H1 (cell line): ENCODE data around the gene TAAR8. TPM values are rescaled to one million over a fixed set of nuclear protein-coding genes. Genes with fewer than 3 reads are reported as not detected.

Experiments
- CTCF ChIA-PET: fragments of 300-600 bp; sonication (Branson Sonifier 250); formaldehyde crosslinking; loops from one replicate; lab custom pipeline; 2021; ENCODE audit not compliant: partially characterized antibody; lab: Charles Lee
- POLR2A ChIA-PET: fragments of 300-600 bp; sonication (Branson Sonifier 250); formaldehyde crosslinking; loops from one replicate; lab custom pipeline; 2021; ENCODE audit warnings: inconsistent platforms; ENCODE audit not compliant: partially characterized antibody; lab: Charles Lee
- DNase-seq, 2 experiments: peaks; one replicate each; pipeline versions ENCODE4 v3.0.0 to v3.0.0-alpha.2; 2010 to 2022; ENCODE audit warnings: low spot score in 2 of 2, low read depth in 1 of 2, mixed read lengths in 1 of 2
- FAIRE-seq: peaks from 2 replicates; lab custom pipeline; 2011; peaks lifted over from hg19 to GRCh38; lab: Jason Lieb, UNC
- H2AFZ ChIP-seq: 2 replicates; pipeline ENCODE4 v1.8.1; 2012; ENCODE audit warnings: low read length, inconsistent platforms
- H2AK5ac ChIP-seq: 2 replicates; pipeline ENCODE4 v1.6.1; 2013; ENCODE audit warnings: low read depth, low read length
- H2BK120ac ChIP-seq: replicated peaks from 2 replicates; pipeline ENCODE3; 2013; ENCODE audit warnings: low read depth, low read length, inconsistent platforms
- H2BK12ac ChIP-seq: 2 replicates; pipeline ENCODE4 v1.6.1; 2013; ENCODE audit warnings: low read depth, low read length
- H2BK15ac ChIP-seq: 2 replicates; pipeline ENCODE4 v1.6.1; 2013; ENCODE audit warnings: low read length
- H2BK20ac ChIP-seq: 2 replicates; pipeline ENCODE4 v1.6.1; 2013; ENCODE audit warnings: low read length
- H2BK5ac ChIP-seq: 2 replicates; pipeline ENCODE4 v1.6.1; 2013; ENCODE audit warnings: low read depth, low read length
- H3K14ac ChIP-seq: 2 replicates; pipeline ENCODE4 v1.6.1; 2013; ENCODE audit warnings: inconsistent platforms; ENCODE audit not compliant: insufficient read length
- H3K18ac ChIP-seq: 2 replicates; pipeline ENCODE4 v1.6.1; 2013; ENCODE audit warnings: low read length; ENCODE audit errors: extremely low read depth
- H3K23ac ChIP-seq: 2 replicates; pipeline ENCODE4 v1.6.1; 2013; ENCODE audit warnings: inconsistent platforms; ENCODE audit not compliant: insufficient read length
- H3K23me2 ChIP-seq: 2 replicates; pipeline ENCODE4 v1.6.1; 2013; ENCODE audit warnings: low read depth, low read length
- H3K27ac ChIP-seq: 2 replicates; pipeline ENCODE4 v1.6.1; 2011; ENCODE audit warnings: low read depth, low read length, inconsistent platforms
- H3K27me3 ChIP-seq, 4 experiments: replicated peaks in 1 of 4; 1 replicate in 1 of 4; 2 replicates in 3 of 4; pipeline versions ENCODE4 v1.6.1 to v1.8.1; 2011 to 2013; ENCODE audit warnings: low read length in 3 of 4, mild to moderate bottlenecking in 3 of 4, inconsistent platforms in 2 of 4, mixed read lengths in 2 of 4, moderate library complexity in 1 of 4; ENCODE audit not compliant: control insufficient read depth in 3 of 4, insufficient read depth in 3 of 4; ENCODE audit errors: extremely low read depth in 1 of 4
- H3K36me3 ChIP-seq, 4 experiments: 2 replicates each; pipeline versions ENCODE4 v1.6.1 to v1.8.1; 2011 to 2013; ENCODE audit warnings: mild to moderate bottlenecking in 4 of 4, low read length in 3 of 4, moderate library complexity in 2 of 4, control low read depth in 1 of 4, inconsistent platforms in 1 of 4; ENCODE audit not compliant: insufficient read depth in 4 of 4, control insufficient read depth in 2 of 4
- H3K4ac ChIP-seq: replicated peaks from 2 replicates; pipeline ENCODE3; 2013; ENCODE audit warnings: low read length, low read depth, mixed read lengths, inconsistent platforms; ENCODE audit not compliant: insufficient read length
- H3K4me1 ChIP-seq, 4 experiments: replicated peaks in 1 of 4; 1 replicate in 1 of 4; 2 replicates in 3 of 4; pipeline versions ENCODE4 v1.6.1 to v1.8.1; 2011 to 2013; ENCODE audit warnings: low read length in 3 of 4, inconsistent platforms in 2 of 4, mixed read lengths in 1 of 4; ENCODE audit not compliant: insufficient read depth in 4 of 4, control insufficient read depth in 3 of 4
- H3K4me2 ChIP-seq, 2 experiments: 2 replicates each; pipeline versions ENCODE4 v1.6.1 to v1.8.1; 2011 to 2013; ENCODE audit warnings: low read depth in 2 of 2, low read length in 2 of 2, control low read depth in 1 of 2, inconsistent platforms in 1 of 2, mild to moderate bottlenecking in 1 of 2; ENCODE audit not compliant: insufficient read depth in 1 of 2
- H3K4me3 ChIP-seq, 4 experiments: fragments of 200-600, 300-600 bp in 1 of 4; sonication (generic), shearing (Covaris generic), sonication (Bioruptor Twin) in 1 of 4; 2 replicates each; pipeline versions ENCODE4 v1.5.1 to v1.8.1; 2011 to 2016; ENCODE audit warnings: low read length in 4 of 4, low read depth in 3 of 4, control low read depth in 2 of 4, inconsistent platforms in 2 of 4, mild to moderate bottlenecking in 2 of 4, mixed read lengths in 1 of 4, moderate library complexity in 1 of 4; ENCODE audit not compliant: insufficient read depth in 2 of 4; ENCODE audit errors: extremely low read depth in 1 of 4
- H3K56ac ChIP-seq: replicated peaks from 2 replicates; pipeline ENCODE3; 2013; ENCODE audit warnings: low read depth, mild to moderate bottlenecking, mixed read lengths, low read length, inconsistent platforms; ENCODE audit not compliant: insufficient read length
- H3K79me1 ChIP-seq: 2 replicates; pipeline ENCODE4 v1.6.1; 2013; ENCODE audit warnings: low read depth, low read length, control low read depth
- H3K79me2 ChIP-seq, 2 experiments: 2 replicates each; pipeline versions ENCODE4 v1.6.1 to v1.8.1; 2012 to 2013; ENCODE audit warnings: low read length in 2 of 2, mild to moderate bottlenecking in 2 of 2, inconsistent platforms in 1 of 2; ENCODE audit not compliant: insufficient read depth in 2 of 2, control insufficient read depth in 1 of 2
- H3K9ac ChIP-seq, 4 experiments: replicated peaks in 1 of 4; 1 replicate in 1 of 4; 2 replicates in 3 of 4; pipeline versions ENCODE4 v1.6.1 to v1.8.1; 2011 to 2013; ENCODE audit warnings: low read depth in 3 of 4, low read length in 3 of 4, control low read depth in 2 of 4, mild to moderate bottlenecking in 2 of 4, moderate library complexity in 2 of 4, inconsistent platforms in 1 of 4; ENCODE audit errors: extremely low read depth in 1 of 4
- H3K9me3 ChIP-seq, 2 experiments: 2 replicates each; pipeline versions ENCODE4 v1.6.1 to v1.8.1; 2012 to 2013; ENCODE audit warnings: mild to moderate bottlenecking in 2 of 2, moderate library complexity in 2 of 2, control low read depth in 1 of 2, inconsistent platforms in 1 of 2, low read depth in 1 of 2, low read length in 1 of 2, mixed read lengths in 1 of 2; ENCODE audit not compliant: insufficient read depth in 2 of 2
- H4K20me1 ChIP-seq, 2 experiments: replicated peaks in 1 of 2; 2 replicates each; pipeline versions ENCODE3 to v1.8.1; 2011 to 2013; ENCODE audit warnings: inconsistent platforms in 2 of 2, low read length in 2 of 2, mild to moderate bottlenecking in 1 of 2; ENCODE audit not compliant: insufficient read depth in 2 of 2, control insufficient read depth in 1 of 2
- H4K5ac ChIP-seq: 2 replicates; pipeline ENCODE4 v1.6.1; 2013; ENCODE audit warnings: low read length, low read depth, mixed read lengths, inconsistent platforms; ENCODE audit not compliant: insufficient read length
- H4K8ac ChIP-seq: 2 replicates; pipeline ENCODE4 v1.8.0; 2013; ENCODE audit warnings: mild to moderate bottlenecking, moderate library complexity, low read length, inconsistent platforms; ENCODE audit not compliant: insufficient read depth; ENCODE audit errors: extremely low read depth
- H4K91ac ChIP-seq: replicated peaks from 2 replicates; pipeline ENCODE3; 2013; ENCODE audit warnings: low read length, mixed read lengths, inconsistent platforms; ENCODE audit not compliant: insufficient read length
- ASH2L ChIP-seq: fragments of 200-600, 300-600 bp; sonication (generic); IDR thresholded peaks from one replicate; pipeline ENCODE4 v1.7.1; 2017; ENCODE audit warnings: low read length
- BACH1 ChIP-seq: IDR thresholded peaks from 2 replicates; pipeline ENCODE4 v1.6.1; 2012; ENCODE audit warnings: low read length, improper control_type of control experiment
- EGR1 ChIP-seq: IDR thresholded peaks from 2 replicates; pipeline ENCODE4 v1.6.1; 2011; ENCODE audit warnings: low read depth, low read length, borderline replicate concordance
- HDAC2 ChIP-seq, 2 experiments: fragments of 300-600 bp in 1 of 2; sonication (generic) in 1 of 2; IDR thresholded peaks; 2 replicates each; pipeline ENCODE4 v1.6.1; 2011 to 2012; ENCODE audit warnings: low read depth in 2 of 2, low read length in 2 of 2, mild to moderate bottlenecking in 2 of 2, moderate library complexity in 2 of 2, borderline replicate concordance in 1 of 2, inconsistent platforms in 1 of 2
- JUN ChIP-seq: IDR thresholded peaks from 2 replicates; pipeline ENCODE4 v1.6.1; 2011; ENCODE audit warnings: low read depth, mild to moderate bottlenecking, improper control_type of control experiment, low read length
- KDM1A ChIP-seq: fragments of 200-600, 300-600 bp; sonication (generic); IDR thresholded peaks from 2 replicates; pipeline ENCODE4 v1.7.1; 2016; ENCODE audit warnings: mild to moderate bottlenecking, low read length, borderline replicate concordance
- SIN3A ChIP-seq, 2 experiments: IDR thresholded peaks in 1 of 2; conservative IDR thresholded peaks in 1 of 2; 2 replicates each; pipeline ENCODE4 v1.6.1; 2011 to 2012; ENCODE audit warnings: low read length in 2 of 2, improper control_type of control experiment in 1 of 2, low read depth in 1 of 2, mild to moderate bottlenecking in 1 of 2
- TEAD4 ChIP-seq: IDR thresholded peaks from 2 replicates; pipeline ENCODE4 v1.6.1; 2012; ENCODE audit warnings: low read depth, low read length, inconsistent platforms, mixed read lengths
- WGBS, 2 experiments: shearing (Covaris generic) in 1 of 2; methylation state at CpG; one replicate each; pipeline versions ENCODE4 v1.1.6 to v1.1.7; 2013 to 2015; ENCODE audit warnings: low lambda C conversion rate in 2 of 2, mixed read lengths in 2 of 2, inconsistent platforms in 1 of 2, low coverage in 1 of 2, missing lambda C conversion rate in 1 of 2; ENCODE audit not compliant: insufficient replicate concordance in 2 of 2, insufficient coverage in 1 of 2, insufficient read length in 1 of 2; ENCODE audit errors: extremely low coverage in 1 of 2, missing lambda C conversion rate in 1 of 2; 5-methylcytosine and 5-hydroxymethylcytosine counted together
- polyA plus RNA-seq, 7 experiments: library from polyadenylated mRNA; depleted of rRNA in 3 of 7; stranded (reverse) in 5 of 7; unstranded in 2 of 7; fragments of >200 nt in 5 of 7; fragments of 200-250 nt in 2 of 7; gene quantifications; 1 replicate in 5 of 7; 2 replicates in 1 of 7; 4 replicates in 1 of 7; pipeline versions ENCODE4 v1.2.1 to v1.2.3, GENCODE V29; 2011 to 2013; ENCODE audit warnings: missing spikeins in 2 of 7, mixed read lengths in 2 of 7
- total RNA-seq: library from RNA; stranded (reverse); fragmentation: NEBNext Ultra II Directional; extraction: Animal tissue kit (Norgen Biotek cat#: 25700); gene quantifications from 2 replicates; pipeline ENCODE4 v1.2.1, GENCODE V29; 2021
- TF ChIP-seq, protein P1 (sequence below): IDR thresholded peaks from 2 replicates; pipeline ENCODE4 v1.6.1; 2012; ENCODE audit warnings: low read length, inconsistent platforms
- TF ChIP-seq, protein P2 (sequence below), 3 experiments: IDR thresholded peaks; 1 replicate in 2 of 3; 2 replicates in 1 of 3; pipeline versions ENCODE4 v1.5.1 to v1.6.1; 2011; ENCODE audit warnings: low read length in 3 of 3, mild to moderate bottlenecking in 3 of 3, inconsistent platforms in 2 of 3, low read depth in 1 of 3, moderate library complexity in 1 of 3; ENCODE audit not compliant: insufficient read depth in 1 of 3; ENCODE audit errors: control extremely low read depth in 1 of 3

Gene TAAR8
- total and polyA plus RNA-seq, 2 of the 8 experiments (the other 6 are each of a cell fraction or from before 2014, with no cell fraction given): not detected

DNA sequence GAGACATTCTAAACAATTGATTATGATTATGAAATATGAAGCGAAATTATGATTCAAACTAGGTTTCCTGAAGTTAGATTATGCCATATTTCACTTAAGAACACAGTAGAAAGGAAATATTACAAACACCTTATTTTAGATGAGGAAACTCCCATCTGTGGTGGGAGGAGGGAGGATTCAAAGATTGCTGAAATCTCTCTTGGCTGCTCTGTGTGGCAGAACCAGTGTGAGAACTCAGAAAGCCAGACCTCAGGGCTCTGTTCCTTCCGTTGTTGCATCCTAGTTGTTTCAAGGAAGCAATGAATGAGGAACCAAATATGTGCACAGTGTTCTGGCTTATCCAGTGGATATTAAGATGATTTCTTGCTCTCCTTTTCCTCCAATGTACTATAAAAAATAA is 35.0 kb downstream of the TAAR8 start:
- H3K79me1 ChIP-seq: no peaks in the 10 kb centered on the region
- no peak overlapping the region for H3K14ac ChIP-seq
- no peak for FAIRE-seq
- H4K91ac ChIP-seq: no peak overlapping the region
- no peak overlapping the region for H3K27ac ChIP-seq
- H4K20me1 ChIP-seq: no peaks in the 10 kb centered on the region
- H3K4ac ChIP-seq: no peak overlapping the region
- CTCF ChIA-PET: no interaction called here
- H3K4me1 ChIP-seq: no peaks in the 10 kb centered on the region
- H3K4me2 ChIP-seq: no peak overlapping the region
- no peak overlapping the region for H2BK15ac ChIP-seq
- no peak for DNase-seq
- H2AK5ac ChIP-seq: no peak overlapping the region
- H2AFZ ChIP-seq: no peak overlapping the region
- no peaks in the 10 kb centered on the region for H3K9me3 ChIP-seq
- 92% methylated on average over 2 of the region's 2 CpGs; no CpG with 5 or more reads in 1 of the 2 experiments for WGBS, 2 experiments
- POLR2A ChIA-PET: no interaction called here
- H3K18ac ChIP-seq: no peak overlapping the region
- no peak overlapping the region for H2BK120ac ChIP-seq
- H3K4me3 ChIP-seq: no peak overlapping the region
- H3K27me3 ChIP-seq: no peaks in the 10 kb centered on the region
- H3K56ac ChIP-seq: no peak overlapping the region
- no peak overlapping the region for H3K9ac ChIP-seq
- H3K36me3 ChIP-seq: no peaks in the 10 kb centered on the region
- no peaks in the 10 kb centered on the region for H3K23me2 ChIP-seq
- no peaks in the 10 kb centered on the region for H3K79me2 ChIP-seq
- H3K23ac ChIP-seq: no peak overlapping the region
- no peak overlapping the region for H2BK12ac ChIP-seq
- H2BK5ac ChIP-seq: no peak overlapping the region
- no peak overlapping the region for H4K5ac ChIP-seq
- H4K8ac ChIP-seq: no peak overlapping the region
- no peak overlapping the region for H2BK20ac ChIP-seq
- TF ChIP-seq BACH1 (no peak), EGR1 (no peak), ASH2L (no peak), TEAD4 (no peak), SIN3A (conservative IDR thresholded peaks at IDR 0.05 in 1 of 2, IDR thresholded peaks at IDR 0.05 in 1 of 2; ENCODE audit: low read depth in 1 of 2, low read length in 2 of 2) (no peak), KDM1A (no peak), JUN (no peak), HDAC2 (IDR thresholded peaks at IDR 0.05; ENCODE audit: borderline replicate concordance in 1 of 2, low read depth in 2 of 2, low read length in 2 of 2) (no peak)
- TF ChIP-seq, protein P1, sequence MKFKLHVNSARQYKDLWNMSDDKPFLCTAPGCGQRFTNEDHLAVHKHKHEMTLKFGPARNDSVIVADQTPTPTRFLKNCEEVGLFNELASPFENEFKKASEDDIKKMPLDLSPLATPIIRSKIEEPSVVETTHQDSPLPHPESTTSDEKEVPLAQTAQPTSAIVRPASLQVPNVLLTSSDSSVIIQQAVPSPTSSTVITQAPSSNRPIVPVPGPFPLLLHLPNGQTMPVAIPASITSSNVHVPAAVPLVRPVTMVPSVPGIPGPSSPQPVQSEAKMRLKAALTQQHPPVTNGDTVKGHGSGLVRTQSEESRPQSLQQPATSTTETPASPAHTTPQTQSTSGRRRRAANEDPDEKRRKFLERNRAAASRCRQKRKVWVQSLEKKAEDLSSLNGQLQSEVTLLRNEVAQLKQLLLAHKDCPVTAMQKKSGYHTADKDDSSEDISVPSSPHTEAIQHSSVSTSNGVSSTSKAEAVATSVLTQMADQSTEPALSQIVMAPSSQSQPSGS: no peak
- TF ChIP-seq, protein P2, sequence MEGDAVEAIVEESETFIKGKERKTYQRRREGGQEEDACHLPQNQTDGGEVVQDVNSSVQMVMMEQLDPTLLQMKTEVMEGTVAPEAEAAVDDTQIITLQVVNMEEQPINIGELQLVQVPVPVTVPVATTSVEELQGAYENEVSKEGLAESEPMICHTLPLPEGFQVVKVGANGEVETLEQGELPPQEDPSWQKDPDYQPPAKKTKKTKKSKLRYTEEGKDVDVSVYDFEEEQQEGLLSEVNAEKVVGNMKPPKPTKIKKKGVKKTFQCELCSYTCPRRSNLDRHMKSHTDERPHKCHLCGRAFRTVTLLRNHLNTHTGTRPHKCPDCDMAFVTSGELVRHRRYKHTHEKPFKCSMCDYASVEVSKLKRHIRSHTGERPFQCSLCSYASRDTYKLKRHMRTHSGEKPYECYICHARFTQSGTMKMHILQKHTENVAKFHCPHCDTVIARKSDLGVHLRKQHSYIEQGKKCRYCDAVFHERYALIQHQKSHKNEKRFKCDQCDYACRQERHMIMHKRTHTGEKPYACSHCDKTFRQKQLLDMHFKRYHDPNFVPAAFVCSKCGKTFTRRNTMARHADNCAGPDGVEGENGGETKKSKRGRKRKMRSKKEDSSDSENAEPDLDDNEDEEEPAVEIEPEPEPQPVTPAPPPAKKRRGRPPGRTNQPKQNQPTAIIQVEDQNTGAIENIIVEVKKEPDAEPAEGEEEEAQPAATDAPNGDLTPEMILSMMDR (IDR thresholded peaks at IDR 0.05; ENCODE audit: control extremely low read depth in 1 of 3, insufficient read depth in 1 of 3, low read depth in 1 of 3, low read length in 3 of 3): no peak
